Measurements from ENCODE around the gene TMEM233.

The TMEM233 gene

DNA sequence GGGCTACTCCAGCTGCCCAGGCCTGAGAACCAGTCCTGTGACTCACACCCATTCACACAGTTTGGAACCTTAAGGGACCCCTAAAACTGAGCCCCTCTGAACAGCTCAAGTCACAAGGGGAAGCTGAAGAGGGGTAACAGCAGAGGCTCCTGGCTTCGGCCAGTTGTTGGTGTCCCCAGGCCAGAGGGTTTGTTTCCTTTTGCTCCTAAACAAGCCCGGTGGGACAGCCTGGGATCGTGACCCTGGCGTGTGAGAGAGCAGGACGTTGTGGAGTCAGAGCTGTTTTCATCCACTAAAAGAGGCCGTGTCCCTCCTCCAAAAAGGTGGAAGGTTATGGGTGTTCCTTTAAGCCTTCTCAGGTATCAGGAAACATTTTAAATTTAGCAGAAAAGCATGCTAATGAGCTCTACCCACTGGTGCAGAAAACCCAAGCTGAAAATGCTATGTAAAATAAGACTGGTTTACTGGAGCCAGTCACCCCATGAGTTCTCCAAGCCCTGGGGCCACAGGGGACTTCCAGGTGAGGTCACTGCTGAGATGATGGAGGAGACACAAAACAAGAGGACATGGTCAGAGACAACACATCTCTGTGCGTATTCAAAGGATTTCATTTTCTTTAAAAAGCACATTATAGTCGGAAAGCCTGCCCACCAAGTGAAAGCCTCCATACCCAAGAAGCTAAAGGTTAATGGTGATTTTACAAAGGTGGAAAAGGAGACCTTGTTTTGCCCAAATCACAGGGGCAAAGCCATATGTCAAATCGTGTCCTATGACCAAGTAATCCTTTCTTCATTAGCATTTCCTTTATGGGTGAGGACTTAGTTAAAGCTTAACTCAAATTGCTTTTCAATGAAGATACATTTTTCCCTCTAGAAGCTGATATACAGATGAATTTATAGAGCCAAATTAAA lies 88.4 kb downstream of the TMEM233 start:
- DNase-seq (ENCODE audit: low read depth), result no peak

DNA sequence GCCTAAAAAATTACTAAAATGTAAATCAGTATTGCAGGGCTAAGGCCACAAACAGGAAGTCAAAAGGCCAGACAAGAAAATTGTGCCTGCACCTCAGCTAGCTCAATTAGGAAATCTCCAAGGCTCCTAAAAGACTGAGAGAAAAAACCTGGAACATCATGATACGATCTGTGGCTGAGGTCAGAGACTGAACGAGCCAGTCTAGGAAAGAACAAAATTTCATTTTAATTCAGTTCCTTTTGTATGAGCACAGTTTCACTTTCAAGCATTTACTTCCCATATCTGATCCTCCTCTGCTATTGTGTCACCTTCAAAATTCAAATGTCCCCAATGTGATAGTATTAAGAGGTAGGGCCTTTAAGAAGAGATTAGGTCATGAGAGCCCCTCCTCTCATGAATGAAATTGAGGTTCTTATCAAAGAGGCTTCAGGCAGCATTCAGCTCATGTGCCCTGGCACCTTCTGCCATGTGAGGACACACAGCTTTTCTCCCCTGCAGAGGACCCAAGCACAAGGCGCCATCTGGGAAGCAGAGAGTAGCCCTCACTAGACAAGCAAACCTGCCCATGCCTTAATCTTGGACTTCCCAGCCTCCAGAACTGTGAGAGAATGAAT lies 89.2 kb downstream of the TMEM233 start:
- no peak for DNase-seq (ENCODE audit: low read depth)

DNA sequence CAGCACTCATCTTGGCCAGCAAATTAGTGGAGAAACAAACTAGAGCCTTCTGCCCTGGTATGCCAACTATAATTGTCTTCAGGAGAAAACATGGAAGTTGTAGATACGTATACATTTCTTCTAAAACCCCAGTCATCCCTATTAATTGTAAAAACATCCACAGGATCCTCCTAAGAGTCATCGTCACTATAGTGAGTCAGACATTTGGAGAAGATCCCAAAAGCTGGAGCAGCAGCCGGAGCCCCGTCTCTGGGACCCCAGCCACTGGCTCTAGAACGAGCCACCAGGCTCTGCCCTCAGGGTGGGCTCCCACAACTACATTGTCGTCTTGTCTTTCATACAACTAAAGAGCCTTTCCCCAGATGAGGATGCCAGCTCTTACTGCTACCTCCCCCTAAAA lies 89.8 kb downstream of the TMEM233 start:
- no peak for DNase-seq (ENCODE audit: low read depth)

DNA sequence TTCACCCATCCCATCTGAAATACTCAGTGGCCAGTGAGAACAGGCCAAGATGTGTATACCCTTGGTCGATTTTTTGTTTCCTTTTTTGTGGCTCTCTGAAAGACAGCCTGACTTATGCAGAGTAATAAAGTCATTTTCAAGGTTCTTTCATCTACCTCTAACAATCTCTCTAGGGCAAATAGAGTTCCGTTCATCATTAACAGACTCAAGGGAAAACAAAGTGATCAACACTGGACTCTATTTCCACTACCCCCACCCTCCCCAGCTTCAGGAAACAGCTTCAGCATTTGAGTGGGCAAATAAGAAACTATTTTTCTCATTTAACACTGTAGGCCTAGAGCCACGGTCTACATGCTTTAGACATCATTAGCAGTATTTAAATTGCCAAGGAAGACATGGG lies 90.2 kb downstream of the TMEM233 start:
- no peak for DNase-seq (ENCODE audit: low read depth)

DNA sequence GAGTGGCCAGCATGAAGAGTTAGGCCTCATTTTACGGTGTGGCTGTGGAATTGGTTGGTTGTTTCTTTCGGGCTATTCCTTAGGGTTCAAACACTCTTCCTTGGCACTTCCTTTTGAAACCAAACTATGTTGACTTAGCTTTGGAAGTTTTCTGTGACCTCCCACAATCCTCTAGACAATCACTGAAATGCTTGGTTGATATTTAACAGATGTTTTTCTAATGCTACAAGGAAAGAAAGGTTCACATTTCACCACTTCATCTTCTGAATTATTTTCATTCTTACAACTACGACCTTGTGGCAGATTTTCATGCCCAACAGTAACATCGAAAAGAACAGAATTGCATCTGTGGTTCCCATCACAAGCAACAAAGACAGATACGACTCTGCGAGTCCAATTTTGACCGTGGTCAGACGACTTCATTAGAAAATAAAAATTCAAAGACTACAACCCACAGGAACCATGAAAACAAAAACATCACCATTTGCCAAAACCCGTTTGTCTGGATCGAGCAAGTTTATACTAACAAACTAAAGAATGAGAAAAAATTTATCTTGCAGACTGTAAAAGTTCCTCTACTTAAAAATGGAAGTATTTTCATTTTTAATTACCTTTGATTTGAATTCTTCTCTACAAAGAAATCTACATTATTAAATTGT lies 91.3 kb downstream of the TMEM233 start:
- no peak for DNase-seq (ENCODE audit: low read depth)

DNA sequence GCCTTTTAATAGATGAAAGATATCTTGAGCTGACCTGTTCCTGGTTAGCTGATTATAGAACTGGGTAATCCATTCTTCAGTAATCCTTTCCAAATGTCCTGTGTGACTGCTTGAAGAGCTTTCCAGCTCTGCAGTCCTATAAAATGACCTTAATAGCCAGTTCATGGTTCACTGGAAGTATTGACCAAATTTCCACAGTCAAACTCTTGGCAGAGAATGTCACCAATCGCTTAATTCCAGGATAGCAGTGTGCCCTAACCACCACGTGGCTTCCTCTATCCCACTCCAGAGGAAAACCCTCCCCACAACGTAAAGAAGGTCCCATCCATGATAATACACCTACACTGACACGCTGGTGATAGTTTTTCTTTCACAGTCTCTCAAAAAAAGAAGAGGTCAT lies 91.8 kb downstream of the TMEM233 start:
- no peak for DNase-seq (ENCODE audit: low read depth)

- no peak for DNase-seq (ENCODE audit: low read depth)
Observed at GRCh38 chr12:119686355-119686754, 92.8 kb downstream of the TMEM233 start.

DNA sequence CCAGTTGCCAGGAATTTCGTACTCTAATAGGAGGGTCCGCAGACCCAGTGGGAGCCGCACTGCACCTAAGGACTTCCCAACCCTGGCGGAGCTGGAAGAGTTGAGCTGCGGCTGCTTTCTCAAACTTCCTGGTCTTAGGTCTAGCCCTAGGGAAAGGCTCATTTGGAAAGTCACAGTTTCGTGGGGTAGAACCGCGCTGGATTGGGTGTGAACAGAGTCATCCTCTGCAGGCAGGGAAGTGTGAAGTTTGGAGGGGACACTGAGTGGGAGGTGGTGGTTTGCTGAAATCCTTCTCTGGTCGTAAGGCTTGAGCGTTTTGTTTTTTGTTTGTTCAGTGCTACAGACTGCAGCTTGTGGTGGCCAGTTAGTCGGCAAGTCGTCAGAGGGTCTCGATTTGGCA lies 93.2 kb downstream of the TMEM233 start:
- DNase-seq (ENCODE audit: low read depth), result no peak

- no peak for DNase-seq (ENCODE audit: low read depth)
Observed at GRCh38 chr12:119687406-119687805, 93.8 kb downstream of the TMEM233 start.

DNA sequence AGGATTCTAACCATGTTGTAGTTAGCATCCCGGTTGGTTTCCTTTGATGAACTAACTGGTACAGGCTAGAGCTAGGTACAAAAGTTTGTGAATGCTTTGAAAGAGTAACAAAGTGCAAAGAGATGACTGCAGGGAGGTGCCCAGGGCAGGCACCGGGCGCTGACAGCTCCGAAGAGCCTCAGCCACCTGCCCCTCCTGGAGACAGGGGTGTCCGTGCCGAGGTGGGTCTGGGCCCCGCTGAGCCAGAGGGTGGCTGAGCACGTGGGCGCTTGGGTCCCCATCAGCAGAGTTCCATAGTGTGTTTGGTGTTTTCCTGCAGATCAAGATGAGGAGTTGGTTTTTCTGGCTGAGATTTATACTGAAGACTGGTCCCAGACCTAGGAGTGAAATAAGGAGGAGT lies 94.3 kb downstream of the TMEM233 start:
- no peak for DNase-seq (ENCODE audit: low read depth)

DNA sequence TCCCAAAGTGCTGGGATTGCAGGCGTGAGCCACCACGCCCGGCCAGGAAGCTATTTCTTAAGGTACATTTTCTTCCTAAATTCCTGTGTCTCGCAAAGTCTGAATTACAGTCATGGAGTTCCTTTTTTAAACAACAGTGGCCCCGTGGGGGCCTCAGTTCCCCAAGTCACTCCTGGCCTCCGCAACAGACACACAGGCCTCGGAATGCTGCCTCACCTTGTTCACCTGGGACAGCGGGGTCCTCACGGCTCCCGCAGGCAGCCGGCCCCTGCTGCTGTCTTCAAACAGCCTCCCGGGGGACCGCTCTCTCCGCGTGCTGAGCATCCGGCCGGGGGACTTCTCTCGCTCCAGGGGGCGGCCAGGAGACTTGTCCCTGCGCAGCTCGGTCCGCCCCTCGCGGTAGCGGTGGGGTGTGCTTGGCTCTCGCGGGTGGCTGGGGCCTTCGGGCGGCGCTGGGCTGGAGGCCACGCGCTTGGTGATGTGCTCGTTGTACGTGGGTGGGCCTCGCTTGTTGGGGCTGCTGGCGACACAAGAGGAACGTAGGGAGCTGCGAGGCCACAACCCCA lies 96.4 kb downstream of the TMEM233 start:
- no peak for DNase-seq (ENCODE audit: low read depth)

- DNase-seq (ENCODE audit: low read depth), result no peak
Observed at GRCh38 chr12:119691202-119691810, 97.7 kb downstream of the TMEM233 start.

DNA sequence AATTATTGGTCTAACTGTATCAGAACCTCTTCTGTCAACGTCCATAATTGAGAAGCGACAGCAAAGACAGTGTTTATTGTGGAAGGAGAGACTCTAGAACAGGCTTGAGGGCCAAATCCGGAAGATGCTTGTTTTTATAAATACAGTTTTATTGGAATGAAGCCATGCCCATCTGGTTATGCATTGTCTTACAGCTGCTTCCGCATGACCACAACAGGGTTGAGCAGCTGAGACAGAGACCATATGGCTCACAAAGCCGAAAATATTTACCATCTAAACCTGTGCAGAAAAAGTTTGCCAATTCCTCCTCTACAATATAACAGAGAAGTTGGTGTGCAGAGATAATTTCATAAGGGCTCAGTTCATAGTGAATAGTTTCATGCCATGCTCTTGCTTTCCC lies 98.8 kb downstream of the TMEM233 start:
- DNase-seq (ENCODE audit: low read depth), result no peak
